Activated CD4-positive, CD25-positive, alpha-beta regulatory T cell treated with anti-CD3 and anti-CD28 coated beads, Interleukin-2, amount 50 U/mL, for 72 hours (primary cell): Measurements from ENCODE around the gene FRS3.

ENCODE experiments used
- DNase-seq: peaks from one replicate; pipeline ENCODE4 v3.0.0; 2021

FRS3 gene

DNA sequence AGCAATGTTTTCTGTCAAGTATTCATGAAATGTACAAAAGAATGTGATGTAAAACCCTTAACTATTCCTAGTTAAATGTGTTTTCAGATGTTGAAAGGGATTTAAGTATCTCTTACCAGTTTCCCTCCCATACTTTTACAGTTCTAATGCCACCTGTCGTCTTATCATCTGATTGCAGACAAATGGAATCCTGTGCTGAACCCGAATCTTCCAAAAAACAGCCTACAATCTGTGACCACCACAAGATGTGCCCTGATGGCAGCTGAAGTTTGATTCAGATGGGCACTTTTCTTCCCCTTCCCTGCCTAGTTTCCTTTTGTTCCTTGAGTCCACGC lies 9.7 kb upstream of the FRS3 start:
- DNase-seq, result no peak

DNA sequence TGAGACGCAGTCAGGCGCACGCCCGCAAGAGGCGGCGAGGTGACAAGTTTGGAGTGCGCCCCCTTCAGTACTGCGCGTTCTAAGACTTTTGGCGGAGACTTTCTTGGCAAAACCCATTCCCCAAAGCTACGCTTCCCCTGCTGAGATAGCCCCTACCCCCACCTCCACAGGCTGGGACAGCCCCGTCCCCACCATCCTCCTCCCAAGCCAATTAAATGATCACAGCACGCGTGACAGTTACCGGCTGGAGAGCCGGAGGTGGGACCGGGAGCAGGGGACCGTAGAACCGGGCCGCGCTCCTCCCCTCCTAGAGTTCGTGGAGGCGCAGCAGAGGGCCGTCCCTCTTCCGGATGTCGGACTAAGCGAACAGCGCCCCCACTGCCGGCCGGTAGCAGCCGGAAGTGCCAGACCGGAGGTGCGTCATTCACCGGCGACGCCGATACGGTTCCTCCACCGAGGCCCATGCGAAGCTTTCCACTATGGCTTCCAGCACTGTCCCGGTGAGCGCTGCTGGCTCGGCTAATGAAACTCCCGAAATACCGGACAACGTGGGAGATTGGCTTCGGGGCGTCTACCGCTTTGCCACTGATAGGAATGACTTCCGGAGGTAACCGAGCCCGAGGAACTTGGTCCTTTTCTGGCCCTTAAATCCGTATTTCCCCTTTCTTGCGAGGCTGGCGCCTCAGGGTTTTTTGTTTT lies 7.7 kb upstream of the FRS3 start, which contains the start of gene TOMM6:
TOMM6 (plus strand) TSS at position 476 of the 699 bp plus-strand sequence; CDS start at position 480, 4 bp downstream.
- DNase-seq, result peak; percentile 95

DNA sequence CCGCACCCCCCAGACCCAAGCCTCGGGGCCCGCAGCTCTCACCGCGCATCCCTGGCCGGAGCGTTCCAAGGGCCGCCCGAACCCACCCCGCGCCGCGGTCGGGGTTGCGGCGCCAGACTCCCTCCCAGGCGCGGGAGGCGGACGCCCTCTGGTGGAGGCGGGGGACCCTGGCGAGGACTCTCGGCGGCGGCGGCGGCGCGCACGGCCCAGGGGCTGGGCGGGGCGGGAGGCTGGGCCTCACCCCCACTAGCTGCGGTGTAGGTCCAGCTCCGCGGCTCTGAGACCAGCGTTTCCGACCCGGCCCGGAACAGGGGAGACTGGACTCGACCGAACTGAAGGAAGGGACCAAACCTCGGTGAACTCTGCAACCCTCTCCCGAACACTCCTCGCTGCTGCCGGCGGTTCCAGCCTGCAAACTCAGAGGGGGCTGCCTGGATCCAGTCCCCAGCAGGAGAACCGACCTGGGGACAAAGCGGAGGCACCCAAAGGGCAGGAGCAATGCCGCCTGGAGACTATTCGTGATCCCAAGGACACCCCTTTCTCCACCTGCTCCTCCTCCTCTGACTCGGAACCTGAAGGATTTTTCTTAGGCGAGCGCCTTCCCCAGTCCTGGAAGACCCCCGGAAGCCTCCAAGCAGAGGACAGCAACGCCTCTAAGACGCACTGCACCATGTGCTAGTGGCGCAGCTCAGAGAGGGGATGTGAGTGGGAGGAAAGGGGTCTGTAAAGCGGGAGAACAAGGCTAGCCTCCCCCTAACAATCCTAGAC lies 6.9 kb upstream of the FRS3 start:
- DNase-seq, result peak; percentile 91

DNA sequence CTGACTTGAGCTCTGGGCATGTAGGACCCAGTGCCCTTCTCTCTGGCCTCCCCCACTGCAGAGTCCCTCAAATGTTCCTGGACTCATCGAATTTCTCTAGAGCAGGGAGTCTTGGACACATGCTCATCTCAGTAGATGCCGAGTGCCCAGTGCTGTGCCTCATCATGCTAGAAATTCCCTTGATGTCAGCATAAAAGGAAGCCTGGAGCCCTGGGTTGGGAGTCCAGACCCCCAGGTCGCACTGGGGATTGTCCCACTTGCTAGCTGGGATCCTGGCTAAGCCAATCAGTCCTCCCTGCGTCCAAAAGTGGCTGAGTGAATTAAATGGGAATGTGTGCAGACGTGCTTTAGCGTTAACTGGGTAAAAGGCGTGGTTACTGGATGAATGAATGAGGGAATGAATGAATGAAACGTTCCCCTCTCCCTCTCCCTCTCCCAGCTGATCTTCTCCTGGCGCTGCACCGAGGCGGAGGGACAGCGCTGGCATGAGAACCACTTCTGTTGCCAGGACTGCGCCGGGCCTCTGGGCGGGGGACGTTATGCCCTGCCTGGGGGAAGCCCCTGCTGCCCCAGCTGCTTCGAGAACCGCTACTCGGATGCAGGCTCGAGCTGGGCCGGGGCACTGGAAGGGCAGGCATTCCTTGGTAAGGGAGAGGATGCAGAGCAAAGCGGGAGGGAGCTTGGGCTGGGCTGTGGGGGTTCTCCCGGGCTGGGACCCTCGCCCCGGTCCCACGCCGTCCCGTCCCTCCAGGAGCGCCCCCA lies 6.2 kb upstream of the FRS3 start:
- no peak for DNase-seq

DNA sequence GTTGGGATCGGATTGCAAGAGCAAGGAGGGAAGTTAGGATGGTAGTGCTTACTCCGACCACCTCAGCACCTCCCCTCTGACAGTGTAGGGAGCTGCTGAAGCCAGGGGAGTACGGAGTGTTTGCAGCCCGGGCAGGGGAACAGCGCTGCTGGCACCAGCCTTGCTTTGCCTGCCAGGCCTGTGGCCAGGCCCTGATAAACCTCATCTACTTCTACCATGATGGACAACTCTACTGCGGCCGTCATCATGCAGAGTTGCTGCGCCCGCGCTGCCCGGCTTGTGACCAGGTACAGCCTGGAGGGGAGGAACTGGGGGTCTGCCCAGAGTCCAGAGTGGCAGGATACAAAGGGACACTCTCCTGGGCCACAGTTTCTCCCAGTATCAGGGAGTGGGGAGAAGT lies 5.6 kb upstream of the FRS3 start:
- no peak for DNase-seq

DNA sequence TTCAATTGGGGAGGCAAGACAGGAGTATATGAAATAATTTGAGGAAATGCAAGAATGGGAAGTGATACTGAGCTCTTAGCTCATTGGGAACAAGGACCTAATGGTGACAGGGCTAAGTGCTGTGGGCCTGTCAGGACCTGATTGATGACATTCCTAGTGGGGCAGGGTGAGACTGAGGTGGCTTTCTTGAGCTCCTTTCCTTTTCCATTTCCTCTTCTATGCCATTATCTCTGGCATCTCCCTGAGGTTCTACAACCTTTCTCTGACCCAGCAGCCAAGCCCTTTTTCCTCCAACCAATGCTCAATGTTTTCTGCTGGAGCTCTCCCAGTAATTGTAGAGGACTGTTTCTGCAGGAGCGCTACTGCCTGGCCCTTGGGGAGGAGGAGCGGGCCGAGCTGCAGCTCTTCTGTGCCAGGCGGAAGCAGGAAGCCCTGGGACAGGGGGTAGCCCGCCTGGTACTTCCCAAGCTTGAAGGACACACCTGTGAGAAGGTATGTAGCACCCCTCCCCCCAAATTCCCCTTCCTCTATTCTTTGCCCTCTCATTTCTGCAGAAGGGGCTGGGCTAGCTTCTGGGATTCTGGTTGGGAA lies 5.0 kb upstream of the FRS3 start:
- no peak for DNase-seq

DNA sequence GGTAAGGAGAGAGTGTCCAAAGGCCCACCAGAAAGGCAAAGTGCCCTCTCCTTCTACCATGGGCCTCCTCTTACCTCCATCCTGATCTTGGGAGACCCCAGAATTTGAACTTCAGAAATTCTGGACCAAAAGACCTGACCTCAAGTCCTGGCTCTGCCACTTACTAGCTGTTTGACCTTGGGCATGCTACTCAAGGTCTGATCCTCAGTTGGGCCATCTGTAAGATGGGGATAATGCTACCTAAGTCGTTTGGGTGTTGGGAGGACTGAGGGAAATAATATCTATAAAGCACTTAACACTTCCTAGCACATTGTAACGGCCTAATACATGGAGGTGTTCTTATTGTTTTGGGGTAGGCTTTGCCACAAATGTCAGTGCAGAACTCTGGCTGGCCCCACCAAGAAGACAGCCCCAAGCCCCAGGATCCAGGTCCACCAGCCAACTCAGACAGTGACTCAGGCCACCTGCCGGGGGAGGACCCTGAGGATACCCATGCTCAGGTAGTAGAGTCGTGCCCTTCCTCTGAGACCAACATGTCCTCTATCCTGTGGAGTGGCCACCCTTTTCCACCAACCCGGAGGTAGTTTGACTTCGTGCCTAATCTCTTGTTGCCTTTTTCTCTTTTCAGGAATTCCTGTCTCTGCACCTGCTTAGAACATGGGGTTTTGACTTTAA lies 3.5 kb upstream of the FRS3 start:
- no peak for DNase-seq

DNA sequence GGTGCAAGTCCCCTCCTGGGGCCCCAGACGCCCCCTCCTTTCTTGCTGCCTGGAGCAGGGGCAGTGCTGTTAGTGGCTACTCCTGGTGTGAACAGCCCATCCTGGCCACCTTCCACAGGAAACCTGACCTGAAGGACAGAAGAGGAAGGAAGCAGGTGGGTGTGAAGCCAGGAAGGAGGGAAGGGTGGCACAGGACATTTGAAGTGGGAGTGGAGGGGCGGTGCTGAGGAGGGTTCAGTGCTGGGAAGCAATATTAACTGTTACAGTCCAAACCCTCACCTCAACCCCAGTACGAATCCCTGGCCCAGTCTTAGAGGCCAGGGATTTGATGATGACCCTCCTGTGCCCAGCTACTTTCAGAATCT lies 1.6 kb upstream of the FRS3 start:
- DNase-seq, result no peak

DNA sequence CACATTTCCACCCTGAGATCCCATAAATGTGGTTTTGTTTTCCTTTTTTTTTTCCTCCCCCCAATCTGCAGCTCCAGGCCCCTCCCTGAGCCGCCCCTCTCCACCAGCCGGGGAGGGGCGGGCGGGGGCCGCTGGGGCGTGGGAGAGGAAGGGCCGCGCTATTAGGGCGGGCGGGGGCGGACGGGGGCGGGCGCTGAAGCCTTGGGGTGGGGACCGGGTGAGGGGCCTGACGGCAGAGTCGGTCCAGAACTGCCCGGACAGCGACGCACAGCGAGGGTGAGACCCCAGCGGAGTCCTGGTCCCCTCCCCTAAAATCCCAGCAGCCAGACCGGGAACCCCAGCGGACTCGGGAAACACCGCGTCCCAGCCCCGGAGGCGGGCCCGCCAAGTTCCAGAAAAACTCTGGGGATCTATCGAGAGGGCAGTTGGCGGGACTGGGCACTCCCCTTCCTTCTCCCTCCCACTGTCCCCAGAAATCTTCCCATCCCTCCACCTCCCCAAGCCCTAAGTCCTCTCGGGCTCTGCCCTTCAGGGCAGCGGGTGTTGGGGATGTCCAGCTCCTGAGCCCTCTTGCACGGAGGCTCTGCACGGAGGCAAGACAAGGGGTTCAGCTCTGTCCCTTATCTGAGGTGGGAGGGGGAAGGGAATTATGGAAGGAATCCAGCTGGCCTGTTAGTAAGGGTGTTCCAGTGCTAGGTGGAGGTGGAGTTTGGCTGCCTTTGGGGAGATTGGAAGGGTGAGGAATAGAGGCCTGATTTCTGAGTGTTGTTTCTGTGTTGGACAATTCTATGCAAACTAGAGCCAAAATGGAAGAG lies 1.1 kb upstream of the FRS3 start, which contains the start of gene PRICKLE4:
PRICKLE4 (plus strand) TSS at position 232 of the 815 bp plus-strand sequence. CDS start 2,692 bp downstream, outside the sequence.
- DNase-seq, result no peak

DNA sequence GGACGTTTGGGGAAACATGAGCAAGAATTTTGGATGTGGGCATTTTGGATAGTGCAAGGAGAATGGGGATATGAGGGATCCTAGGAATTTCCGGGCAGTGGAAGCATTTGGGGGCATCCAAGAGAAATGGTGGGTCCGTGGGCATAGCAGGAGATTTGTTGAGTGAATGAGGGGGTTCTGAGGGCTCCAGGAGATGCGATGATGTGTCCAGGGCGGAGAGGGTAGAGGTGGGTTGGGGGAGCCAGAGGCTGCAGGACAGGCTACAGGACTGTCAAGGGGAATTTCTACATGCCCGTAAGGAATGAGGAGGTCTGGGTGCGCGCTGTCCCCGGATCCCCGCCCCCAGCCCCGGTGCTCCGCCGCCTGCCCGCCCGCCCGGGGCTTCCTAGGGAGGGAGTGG lies 364 bp downstream of the FRS3 start:
- no peak for DNase-seq

DNA sequence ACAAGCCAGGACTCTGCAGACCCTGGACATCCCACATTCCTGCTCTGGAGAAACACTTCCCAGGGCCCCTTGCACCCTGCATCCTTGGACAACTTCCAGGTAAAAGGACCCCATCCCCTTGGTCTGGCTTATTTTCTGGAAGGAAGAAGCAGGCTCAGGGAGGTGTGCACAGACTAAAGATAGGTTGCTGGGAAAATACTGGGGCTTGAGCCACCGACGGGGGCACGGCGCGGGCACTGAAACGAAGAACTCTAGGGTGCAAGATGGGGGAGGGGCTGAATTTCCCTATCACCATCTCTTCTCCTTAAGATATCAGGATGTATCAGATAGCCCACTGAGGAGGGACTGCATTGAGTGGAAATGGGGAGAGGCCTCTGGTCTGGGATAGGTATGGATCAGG lies 805 bp downstream of the FRS3 start:
- no peak for DNase-seq

DNA sequence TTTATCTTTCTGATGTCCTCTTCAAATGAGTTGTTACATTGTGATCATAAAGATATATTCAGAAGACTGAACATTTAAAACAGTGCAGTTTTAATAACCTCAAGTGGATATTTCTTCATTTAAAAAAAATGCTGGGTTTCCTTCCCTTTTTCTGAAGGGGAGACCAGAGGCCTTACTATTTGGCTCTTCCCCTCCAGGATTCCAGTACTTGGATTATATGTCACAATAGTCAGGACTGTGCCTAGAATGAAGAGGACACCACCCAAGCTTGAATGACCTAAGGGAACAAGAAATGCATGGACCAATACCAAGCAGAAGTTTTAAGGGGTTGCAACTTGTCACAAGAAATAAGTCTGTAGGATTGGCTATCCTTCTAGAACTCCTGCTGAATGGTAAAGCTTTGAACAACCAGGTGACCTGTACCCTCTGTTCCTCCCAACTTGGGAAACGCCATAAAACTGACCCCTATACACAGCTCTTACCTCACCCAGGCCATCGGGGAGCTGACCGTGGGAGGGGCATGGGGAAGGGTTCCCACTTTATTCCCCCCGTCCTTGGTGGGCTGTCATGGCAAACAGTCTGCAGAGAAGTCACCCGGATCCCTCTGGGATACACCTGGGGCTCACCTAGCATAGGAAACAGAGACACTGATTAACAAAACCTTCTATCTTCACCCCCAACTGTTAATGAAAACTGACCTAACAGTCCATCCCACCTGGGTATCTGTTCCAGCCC lies 2.0 kb downstream of the FRS3 start:
- DNase-seq, result no peak

DNA sequence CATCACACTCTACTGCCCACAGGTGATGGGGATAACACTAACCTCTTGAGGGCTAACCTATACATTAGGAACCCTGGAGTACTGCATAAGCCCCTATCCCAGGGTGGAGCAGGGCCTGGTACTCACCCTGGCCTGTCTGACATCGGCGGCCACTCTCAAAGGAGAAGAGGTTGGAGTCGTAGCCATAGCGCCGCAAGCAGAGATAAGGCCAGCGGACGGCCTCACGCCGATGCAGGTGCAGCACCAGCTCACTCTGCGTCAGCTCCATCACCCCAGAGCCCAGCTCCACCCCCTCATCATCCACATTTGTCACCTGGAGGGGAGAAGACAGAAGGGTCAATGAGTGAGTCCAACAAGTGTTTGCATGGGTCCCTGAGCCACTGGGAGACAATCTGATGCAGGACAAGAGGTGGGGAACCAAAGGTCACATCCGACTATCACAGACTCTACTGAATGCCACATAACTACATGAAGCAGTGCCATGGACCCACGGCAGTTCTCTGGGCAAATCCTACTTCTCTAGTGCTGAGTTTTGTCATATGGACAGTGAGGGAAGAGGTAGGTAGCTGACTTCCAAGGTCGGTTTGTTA lies 4.3 kb downstream of the FRS3 start:
- no peak for DNase-seq

DNA sequence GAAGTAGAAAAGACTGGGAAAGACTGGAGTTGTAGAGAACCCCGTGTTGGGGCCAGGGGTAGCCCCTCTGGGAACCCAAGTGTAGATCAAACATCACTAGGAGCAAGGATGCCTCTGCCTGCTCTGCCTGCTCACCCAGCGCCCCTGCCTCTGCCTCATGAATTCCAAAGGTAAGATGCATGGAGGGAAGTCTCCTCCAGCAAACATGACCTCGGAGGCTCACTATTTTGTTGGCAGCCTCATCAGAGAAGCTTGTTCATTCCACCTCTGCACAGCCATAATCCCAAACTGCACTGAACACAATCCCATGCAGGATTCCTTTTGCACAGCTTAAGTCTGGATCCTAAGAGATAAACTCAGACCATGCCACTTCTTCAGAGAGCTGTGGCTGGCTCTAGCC lies 4.9 kb downstream of the FRS3 start:
- no peak for DNase-seq

DNA sequence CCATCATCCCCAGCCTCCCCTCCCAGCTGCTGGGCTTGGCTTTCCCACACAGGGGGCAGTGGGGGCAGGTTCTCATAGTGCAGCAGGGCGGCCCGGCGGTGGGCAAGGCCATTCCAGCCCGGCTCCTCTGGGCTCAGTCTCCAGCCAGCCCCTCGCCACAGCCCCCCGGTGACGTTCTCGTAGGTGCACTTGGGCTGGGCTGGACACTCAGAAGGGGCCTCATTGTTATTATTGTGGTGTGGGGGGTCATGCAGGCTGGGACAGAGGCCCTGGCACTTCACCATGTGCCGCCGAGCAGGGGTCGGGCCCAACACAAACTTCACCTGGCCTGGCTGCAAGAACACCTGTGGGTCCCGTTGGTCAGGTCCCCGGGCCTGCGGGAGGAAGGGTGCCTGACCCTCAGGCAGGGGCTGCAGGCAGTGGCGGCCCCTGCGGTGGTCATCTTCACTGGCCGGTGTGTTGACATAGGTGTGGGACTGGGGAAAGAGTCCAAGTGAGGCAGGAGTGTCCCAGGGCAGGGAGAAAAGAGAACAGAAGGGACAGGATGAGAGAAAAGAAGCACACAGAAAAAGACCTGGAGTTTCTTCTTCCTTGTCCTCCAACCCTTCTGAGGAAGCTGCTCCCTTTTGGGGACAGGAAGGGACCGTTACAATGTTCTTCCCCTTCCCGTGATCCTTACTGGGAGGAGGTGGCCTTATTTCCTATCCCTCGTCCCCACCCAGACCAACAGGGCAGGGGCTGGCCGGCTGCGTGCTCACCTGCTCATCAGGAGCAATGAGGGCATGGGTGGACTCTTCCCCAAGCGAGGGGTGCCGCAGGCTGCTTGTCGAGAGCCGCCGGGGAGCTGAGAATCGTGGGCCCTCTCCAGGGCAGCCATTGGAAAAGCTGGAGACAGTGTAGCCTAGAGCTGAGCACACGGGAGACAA lies 8.4 kb downstream of the FRS3 start:
- DNase-seq, result no peak

DNA sequence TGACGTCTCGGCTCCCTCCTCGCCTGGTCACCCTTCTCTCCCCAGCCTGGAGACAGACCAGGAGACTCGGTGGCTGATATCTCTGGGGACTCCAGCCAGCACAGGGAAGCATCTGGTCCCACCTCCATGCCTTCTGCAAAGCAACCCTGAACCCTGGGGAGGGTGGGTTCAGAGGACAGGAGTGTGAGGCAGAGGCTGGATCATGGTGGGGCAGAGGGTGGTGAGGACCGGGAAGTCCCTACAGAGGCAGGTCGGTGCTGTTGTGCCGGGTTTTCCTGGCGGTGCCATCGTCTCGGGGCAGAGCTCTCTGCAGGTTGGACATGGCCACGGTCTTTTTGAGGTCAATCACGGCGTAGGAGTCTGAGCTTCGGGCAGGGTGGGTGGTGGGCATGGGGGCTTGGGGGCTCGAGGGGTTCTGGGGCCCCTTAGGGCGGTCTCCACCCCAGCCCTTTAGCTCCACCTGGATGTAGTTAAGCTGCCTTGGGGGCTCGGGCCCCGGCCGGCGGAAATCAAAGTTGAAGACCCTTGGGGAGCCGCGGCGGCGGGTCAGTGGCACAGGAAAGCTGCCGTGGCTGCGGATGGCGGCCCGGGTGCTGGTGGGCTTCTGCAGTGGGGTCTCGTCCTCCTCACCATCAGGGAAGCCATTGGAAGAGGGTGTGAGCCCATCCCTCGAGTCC lies 9.2 kb downstream of the FRS3 start:
- no peak for DNase-seq

DNA sequence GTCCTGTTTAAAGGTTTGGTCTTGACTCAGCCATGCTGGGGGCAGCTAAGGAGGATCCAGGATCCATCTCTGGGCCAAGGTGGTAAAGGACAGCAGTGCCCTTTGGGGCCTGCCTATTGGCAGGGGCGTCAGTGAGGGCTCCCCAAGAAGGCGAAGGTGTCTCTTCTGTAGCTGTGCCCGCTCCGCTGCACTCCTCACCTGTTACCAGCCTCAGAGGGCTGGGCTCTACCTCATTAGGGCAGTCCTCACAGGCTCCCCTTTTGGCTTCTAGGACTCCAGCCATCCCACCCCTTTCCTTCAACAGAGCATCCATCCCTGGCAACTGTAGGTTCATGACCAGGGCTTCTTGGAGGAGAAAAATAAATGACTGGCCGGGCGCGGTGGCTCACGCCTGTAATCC lies 10.3 kb downstream of the FRS3 start:
- DNase-seq, result no peak

DNA sequence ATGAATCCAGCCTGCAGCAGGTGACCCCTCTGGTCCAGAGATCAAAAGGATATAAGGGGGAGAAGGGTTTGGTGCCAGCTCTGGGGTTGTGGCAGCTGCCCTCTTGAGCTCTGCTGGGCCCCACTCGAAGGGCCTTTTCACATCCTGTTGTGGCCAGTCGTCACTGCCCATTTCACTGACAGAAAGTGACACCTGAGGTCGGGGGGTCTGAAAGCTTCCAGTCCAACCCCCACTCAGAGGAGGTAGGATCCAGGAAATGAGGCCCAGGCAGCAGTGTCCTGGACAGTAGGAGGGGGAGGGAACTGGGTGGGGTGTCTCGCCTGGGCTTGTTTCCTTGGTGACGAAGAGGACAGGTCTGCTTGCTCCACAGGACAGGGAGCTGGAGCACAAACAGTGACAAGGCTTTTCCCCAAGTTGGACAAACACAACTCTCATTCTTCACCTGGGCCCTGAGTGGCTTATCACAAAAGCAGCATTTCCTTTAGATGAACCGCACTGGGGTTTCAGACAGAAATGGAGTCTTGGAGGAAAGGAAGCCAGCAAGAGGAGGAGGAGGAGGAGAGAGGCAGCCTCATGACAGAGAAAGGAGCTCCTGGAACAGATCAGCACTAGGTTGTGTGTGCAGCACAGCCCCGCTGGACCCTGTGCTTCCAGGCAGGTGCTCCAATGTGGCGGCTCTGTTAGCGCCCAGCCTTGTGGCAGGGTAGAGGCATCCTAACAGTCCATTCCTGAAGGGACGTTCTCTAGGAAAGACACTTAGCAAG lies 11.0 kb downstream of the FRS3 start:
- no peak for DNase-seq
